ENCODE results near the gene AUNIP.
"Not testable (repeated sequence)": the region's sequence is repeated elsewhere in the genome, so short reads cannot be mapped to it uniquely, and the experiment has no call there.

The AUNIP gene

DNA sequence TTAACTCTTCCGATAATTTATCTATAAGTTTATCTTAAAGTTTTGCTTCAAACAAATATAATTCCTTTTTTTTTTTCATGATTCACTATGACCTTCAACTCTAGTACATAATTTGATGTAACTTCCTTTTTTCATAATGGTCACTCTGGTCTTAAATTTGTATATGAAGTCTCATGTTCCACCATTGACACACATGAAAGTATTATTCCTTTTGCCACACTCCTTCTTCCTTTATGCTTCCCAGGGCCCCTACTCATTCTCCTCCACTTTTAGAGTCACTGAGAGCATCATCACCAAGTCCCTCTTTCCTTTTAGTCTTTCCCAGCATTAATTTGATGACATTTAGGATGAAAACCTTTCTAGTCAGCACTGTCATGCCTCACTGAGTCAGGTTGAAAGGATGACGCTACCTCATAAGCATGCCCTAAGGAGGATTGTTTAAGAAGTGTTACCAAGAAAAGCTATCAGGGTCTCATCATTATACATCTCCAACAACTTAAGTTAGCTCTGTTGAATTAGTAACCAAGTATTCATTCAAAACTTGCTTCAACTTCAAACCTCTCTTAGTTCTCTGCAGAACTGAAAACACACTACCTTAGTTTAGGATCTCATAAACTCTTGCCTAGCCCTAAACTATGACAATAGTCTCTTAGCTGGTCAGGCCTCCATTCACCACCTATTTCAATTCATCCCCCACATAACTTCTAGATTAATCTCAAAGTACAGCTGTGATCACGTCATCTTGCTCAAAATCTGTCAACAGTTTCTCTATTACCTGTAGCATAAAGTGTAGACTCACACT lies 14.5 kb downstream of the AUNIP start:
- TF ChIP-seq POLR2A (IDR thresholded peaks at IDR 0.05; ENCODE audit: low read length) (no peak), GATA1 (IDR thresholded peaks at IDR 0.05; ENCODE audit: low read depth, low read length) (no peak)
- no peak for DNase-seq

- TF ChIP-seq POLR2A (IDR thresholded peaks at IDR 0.05; ENCODE audit: low read length) = no peak
- TF ChIP-seq GATA1 (IDR thresholded peaks at IDR 0.05; ENCODE audit: low read depth, low read length) = no peak
- no peak for DNase-seq
These were observed 15.8 kb downstream of the AUNIP start for GRCh38 chr1:25843483-25843882.

DNA sequence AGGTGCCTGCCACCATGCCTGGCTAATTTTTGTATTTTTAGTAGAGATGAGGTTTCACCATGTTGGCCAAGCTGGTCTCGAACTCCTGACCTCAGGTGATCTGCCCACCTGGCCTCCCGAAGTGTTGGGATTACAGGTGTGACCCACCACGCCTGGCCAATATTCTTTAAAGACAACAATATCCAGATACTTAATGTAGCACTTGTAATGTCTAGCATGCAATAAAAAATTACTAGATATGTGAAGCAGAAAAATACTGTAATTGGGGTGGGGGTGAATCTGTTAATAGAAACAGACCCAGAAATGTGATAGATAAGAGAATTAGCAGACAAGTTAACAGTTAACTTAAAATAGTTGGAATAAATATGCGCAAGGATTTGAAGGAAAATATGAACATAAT lies 19.4 kb downstream of the AUNIP start:
- not testable (repeated sequence) for DNase-seq

- TF ChIP-seq GATA1 (IDR thresholded peaks at IDR 0.05; ENCODE audit: low read depth, low read length) = no peak
- no peak for TF ChIP-seq POLR2A (IDR thresholded peaks at IDR 0.05; ENCODE audit: low read length)
- DNase-seq = no peak
These were observed 21.9 kb downstream of the AUNIP start for GRCh38 chr1:25837262-25837875.

DNA sequence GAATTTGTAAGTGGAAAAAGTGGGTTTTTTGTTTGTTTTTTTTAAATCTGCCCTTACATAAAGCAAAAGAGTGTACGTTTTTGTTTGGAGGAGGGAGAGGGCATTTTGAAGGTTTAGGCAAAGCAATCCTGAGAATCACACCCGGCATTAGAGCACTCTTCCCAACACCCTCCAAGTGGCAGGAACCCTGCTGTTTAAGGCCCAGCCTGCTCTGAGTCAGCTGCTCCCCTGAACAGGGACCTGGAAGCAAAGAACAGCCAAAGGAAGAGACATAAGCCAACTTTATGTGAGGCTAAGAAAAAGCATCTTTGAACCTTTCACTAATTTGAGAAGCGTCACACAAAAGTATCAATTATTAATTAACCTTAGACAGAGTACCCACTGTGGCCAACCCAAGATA lies 22.6 kb downstream of the AUNIP start:
- DNase-seq = no peak
- TF ChIP-seq GATA1 (IDR thresholded peaks at IDR 0.05; ENCODE audit: low read depth, low read length) = no peak
- TF ChIP-seq POLR2A (IDR thresholded peaks at IDR 0.05; ENCODE audit: low read length) = no peak

- no peak for DNase-seq
- TF ChIP-seq GATA1 (IDR thresholded peaks at IDR 0.05; ENCODE audit: low read depth, low read length) (no peak), POLR2A (IDR thresholded peaks at IDR 0.05; ENCODE audit: low read length) (no peak)
These were observed 24.4 kb downstream of the AUNIP start for GRCh38 chr1:25834894-25835293.

DNA sequence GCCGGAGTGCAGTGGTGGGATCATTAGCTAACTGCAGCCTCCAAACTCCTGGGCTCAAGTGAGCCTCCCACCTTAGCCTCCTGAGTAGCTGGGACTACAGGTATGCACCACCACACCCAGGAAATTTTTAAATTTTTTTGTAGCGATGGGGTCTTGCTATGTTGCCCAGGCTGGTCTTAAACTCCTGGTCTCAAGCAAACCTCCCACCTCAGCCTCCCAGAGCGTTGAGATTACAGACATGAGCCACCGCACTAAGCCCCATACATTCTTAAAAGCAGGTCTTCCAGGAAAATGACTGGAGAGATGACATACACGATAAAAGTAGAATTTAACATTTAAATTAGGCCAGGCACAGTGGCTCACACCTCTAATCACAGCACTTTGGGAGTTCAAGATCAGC lies 26.1 kb downstream of the AUNIP start:
- TF ChIP-seq POLR2A (IDR thresholded peaks at IDR 0.05; ENCODE audit: low read length) (no peak), GATA1 (IDR thresholded peaks at IDR 0.05; ENCODE audit: low read depth, low read length) (no peak)
- no peak for DNase-seq

GRCh38 chr1:25832336-25833037 lies 26.8 kb downstream of the AUNIP start:
- peak in 1 of 2 experiments; percentile 14 for DNase-seq
- TF ChIP-seq GATA1 (IDR thresholded peaks at IDR 0.05; ENCODE audit: low read depth, low read length) (no peak), POLR2A (IDR thresholded peaks at IDR 0.05; ENCODE audit: low read length) (no peak)

- TF ChIP-seq GATA1 (IDR thresholded peaks at IDR 0.05; ENCODE audit: low read depth, low read length) = no peak
- TF ChIP-seq POLR2A (IDR thresholded peaks at IDR 0.05; ENCODE audit: low read length) = no peak
- DNase-seq = no peak
These were observed 27.6 kb downstream of the AUNIP start for GRCh38 chr1:25831569-25832196.

DNA sequence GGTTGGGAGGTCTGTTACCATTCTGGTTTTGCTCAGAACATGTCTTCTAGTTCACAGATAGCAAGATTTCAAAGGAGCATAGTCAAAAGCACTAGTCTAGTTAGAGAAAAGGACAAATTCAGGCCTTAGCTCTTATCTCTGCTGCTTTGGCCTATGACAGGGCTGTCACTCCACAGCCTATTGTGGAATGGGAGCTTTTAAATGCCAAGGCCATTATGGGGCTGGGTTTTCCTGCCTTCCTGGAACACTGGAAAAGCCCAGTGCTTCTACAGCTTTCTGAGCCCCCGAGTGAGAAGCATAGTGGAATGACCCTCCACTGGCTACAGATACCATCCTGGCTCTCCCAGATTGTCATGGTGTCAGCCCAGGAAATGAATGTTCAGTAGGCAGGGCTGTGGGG lies 30.2 kb downstream of the AUNIP start:
- DNase-seq = no peak
- TF ChIP-seq POLR2A (IDR thresholded peaks at IDR 0.05; ENCODE audit: low read length) (no peak), GATA1 (IDR thresholded peaks at IDR 0.05; ENCODE audit: low read depth, low read length) (no peak)

DNA sequence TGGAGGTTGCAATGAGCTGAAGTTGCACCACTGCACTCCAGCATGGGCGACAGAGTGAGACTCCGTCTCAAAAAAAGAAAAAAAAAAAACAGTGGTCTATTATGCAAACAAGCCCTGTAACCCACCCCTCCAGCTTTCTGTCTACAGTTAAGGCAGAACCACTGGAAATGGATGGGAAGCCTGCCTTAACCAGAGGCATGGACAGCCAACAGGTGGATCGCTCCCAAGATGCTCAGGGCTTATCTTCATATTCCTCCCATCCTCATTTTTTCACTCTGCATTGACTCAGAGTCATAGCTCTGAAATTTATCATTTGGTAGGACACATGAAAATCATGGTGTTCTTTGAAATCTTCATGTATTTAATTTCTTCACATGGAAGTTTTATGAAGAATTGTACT lies 30.8 kb downstream of the AUNIP start:
- no peak for DNase-seq
- no peak for TF ChIP-seq GATA1 (IDR thresholded peaks at IDR 0.05; ENCODE audit: low read depth, low read length)
- no peak for TF ChIP-seq POLR2A (IDR thresholded peaks at IDR 0.05; ENCODE audit: low read length)

GRCh38 chr1:25826571-25826970 lies 32.7 kb downstream of the AUNIP start:
- DNase-seq = no peak
- TF ChIP-seq GATA1 (IDR thresholded peaks at IDR 0.05; ENCODE audit: low read depth, low read length) = no peak
- TF ChIP-seq POLR2A (IDR thresholded peaks at IDR 0.05; ENCODE audit: low read length) = no peak

DNA sequence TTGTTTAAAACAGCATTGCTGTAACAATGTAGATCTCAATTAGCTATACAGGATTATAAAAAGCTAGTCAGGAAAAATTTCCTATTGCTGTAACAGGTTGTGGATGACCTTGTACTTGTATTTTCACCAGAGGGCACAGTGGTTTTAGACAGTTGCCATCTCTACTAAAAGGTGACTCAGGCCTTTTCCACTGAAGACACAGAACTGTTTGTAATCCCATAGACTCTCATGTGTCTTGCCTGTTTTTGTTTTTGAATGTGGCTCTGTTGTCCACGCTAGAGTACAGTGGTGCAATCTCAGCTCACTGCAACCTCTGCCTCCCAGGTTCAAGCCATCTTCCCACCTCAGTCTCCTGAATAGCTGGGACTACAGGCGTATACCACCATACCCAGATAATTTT lies 33.7 kb downstream of the AUNIP start:
- DNase-seq = peak in 1 of 2 experiments; percentile 11
- TF ChIP-seq POLR2A (IDR thresholded peaks at IDR 0.05; ENCODE audit: low read length) (no peak), GATA1 (IDR thresholded peaks at IDR 0.05; ENCODE audit: low read depth, low read length) (no peak)

DNA sequence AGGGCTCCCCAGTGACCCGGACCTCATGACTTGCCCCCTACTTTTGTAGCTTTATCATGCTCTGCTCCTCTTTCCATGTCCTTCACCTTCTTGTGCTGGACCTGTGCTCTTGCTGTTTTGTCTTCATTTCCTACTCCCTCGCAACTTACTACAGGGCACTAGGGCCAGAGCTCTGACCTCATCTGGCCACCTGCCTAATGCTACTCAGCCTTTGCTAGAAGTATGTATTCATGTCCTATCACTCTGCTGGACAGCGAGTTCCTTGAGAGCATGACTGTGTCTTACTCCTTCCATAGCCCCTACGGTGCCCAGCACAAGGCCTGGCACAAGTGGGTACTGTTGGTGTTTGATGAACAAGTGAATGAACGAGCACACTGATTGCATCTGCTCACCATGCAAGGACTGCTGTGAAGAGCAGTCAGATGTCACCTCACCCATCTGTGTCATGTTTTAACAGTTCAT lies 37.6 kb downstream of the AUNIP start:
- no peak for TF ChIP-seq POLR2A (IDR thresholded peaks at IDR 0.05; ENCODE audit: low read length)
- TF ChIP-seq GATA1 (IDR thresholded peaks at IDR 0.05; ENCODE audit: low read depth, low read length) = no peak
- peak in 1 of 2 experiments; percentile 38 for DNase-seq
